DMS79 treated with DMSO at 0.1 percent for 48 hours (cell line): ENCODE results near the gene TMEM44.
"Not testable (repeated sequence)": the region's sequence is repeated elsewhere in the genome, so short reads cannot be mapped to it uniquely, and the experiment has no call there.

Experiments
- DNase-seq: peaks from one replicate; lab custom pipeline; 2025; lab: John Stamatoyannopoulos, UW

The TMEM44 gene

DNA sequence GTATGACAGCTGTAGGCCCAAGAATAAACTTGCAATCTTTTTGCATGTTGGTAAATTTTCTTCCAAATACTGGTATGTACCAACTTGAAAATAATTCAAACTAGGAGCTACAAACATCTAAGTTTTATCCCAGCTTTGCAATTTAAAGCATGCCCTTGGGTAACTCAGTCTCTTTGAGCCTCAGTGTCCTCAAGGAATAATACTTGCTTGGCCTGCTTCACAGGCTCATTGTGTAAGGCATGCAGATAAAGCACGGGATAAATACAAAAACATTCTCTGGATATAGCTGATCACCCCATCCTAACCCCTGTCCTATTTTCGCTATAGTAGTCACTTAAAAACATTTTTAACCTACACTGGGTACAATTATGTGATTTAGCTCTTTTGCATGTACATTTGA lies 9.6 kb upstream of the TMEM44 start:
- no peak for DNase-seq

GRCh38 chr3:194640829-194641228 lies 7.6 kb upstream of the TMEM44 start:
- no peak for DNase-seq

- DNase-seq = no peak
These were observed 5.9 kb upstream of the TMEM44 start for GRCh38 chr3:194638991-194639605.

DNA sequence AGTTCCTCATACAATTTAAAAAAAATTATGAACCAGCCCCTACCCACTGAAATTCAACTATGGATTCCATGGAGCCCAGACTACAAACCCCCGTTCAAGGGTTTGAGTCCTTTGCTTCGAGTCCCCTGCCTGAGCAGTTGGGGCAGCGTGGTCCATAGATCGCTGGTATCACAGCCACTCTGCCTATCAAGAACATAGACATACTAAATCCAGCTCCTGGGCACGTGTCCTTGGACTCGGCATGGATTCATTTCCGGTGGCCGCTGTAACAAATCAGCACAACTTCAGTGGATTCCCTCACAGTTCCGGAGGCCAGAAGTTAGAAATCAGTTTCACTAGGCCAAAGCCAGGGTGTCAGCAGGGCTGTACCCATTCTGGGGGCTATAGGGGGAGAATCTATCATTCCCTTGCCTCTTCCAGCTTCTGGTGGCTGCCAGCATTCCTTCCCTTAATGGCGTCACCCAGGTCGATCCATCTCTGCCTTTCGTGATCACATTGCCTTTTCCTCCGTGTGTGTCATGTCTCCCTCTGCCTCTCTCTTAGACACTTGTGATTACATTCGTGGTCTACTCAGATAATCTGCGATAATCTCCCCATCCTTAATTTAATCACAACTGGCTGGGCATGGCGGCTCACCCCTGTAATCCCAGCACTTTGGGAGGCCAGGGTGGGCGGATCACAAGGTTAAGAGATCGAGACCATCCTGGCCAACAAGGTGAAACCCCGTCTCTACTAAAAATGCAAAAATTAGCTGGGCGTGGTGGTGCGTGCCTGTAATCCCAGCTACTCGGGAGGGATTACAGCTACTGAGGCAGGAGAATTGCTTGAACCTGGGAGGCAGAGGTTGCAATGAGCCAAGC lies 4.6 kb upstream of the TMEM44 start:
- no peak for DNase-seq

DNA sequence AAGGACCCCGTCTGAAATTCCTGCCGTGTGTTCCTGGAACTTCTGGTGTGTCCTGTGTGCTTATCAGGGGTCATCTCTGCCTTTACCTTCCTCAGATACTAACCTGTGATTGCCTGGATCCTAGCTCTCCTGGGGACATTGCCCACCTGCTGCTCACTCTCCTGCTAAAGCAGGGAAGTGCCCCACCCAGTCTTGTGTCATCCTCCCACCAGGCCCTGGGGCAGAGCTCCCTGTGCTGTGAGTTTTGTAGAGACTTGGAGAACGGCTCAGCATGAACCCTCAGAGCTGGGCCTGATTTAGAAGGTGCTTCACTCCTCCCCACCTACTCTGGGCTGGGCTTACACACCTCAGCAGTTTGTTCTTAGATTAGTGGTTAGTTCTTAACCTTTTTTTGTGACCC lies 3.8 kb upstream of the TMEM44 start:
- DNase-seq = no peak

GRCh38 chr3:194632809-194633348 lies 340 bp downstream of the TMEM44 start:
- DNase-seq = peak; percentile 57

DNA sequence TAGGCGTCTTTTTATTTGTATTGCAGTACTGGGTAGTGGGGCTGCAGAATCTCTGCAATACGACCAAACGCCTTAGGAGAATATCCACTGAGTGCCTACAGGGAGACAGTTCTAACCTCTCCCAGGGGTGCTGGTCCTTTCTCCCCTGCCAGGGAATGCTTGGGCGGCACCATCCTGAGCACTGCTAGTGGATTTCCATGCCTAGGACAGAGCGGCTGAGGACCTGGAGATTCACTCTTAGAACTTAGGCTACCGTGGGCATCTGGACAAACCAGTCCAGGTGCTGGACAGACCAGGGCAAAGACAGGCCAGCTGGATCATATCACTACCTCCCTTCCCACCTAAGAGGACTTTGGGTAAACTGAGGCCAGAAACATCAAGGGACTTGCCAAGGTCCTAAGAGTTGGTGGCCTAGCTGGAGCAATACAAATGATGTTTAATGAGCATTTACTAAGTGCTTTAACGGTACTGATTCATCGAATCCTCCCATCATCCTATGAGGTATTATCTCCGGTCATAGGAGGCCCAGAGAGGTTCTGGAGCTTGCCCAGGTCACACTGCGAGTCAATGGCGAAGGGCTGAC lies 902 bp downstream of the TMEM44 start:
- no peak for DNase-seq

GRCh38 chr3:194631696-194632095 lies 1.5 kb downstream of the TMEM44 start:
- DNase-seq = no peak

DNA sequence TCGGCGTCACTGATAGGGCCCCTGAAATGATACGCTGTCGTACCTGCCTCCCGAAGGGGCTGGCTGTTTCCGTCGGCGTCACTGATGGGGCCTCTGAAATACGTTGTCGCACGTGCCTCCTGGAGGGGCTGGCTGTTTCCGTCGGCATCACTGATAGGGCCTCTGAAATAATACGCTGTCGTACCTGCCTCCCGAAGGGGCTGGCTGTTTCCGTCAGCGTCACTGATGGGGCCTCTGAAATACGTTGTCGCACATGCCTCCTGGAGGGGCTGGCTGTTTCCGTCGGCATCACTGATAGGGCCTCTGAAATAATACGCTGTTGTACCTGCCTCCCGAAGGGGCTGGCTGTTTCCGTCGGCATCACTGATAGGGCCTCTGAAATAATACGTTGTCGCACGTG lies 2.5 kb downstream of the TMEM44 start:
- DNase-seq = not testable (repeated sequence)

DNA sequence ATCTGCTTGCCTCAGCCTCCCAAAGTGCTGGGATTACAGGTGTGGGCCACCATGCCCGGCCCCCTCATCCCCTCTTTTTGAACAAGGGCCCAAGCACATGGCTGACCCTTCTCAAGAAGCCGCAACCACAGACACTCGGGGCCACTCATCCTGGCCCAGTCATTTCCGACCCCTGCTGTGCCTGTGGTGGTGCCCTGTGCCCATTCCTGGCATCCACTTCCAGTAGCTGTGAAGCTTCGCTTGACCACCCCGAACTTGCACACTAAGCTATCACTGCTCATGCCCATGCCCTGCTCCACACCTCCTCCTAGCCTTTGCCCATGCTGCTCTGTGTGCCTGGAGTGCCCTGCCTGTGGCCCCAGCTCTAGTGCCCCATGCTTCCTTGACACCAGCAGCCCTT lies 8.3 kb downstream of the TMEM44 start:
- no peak for DNase-seq

GRCh38 chr3:194623449-194624290 lies 9.5 kb downstream of the TMEM44 start:
- DNase-seq = no peak

DNA sequence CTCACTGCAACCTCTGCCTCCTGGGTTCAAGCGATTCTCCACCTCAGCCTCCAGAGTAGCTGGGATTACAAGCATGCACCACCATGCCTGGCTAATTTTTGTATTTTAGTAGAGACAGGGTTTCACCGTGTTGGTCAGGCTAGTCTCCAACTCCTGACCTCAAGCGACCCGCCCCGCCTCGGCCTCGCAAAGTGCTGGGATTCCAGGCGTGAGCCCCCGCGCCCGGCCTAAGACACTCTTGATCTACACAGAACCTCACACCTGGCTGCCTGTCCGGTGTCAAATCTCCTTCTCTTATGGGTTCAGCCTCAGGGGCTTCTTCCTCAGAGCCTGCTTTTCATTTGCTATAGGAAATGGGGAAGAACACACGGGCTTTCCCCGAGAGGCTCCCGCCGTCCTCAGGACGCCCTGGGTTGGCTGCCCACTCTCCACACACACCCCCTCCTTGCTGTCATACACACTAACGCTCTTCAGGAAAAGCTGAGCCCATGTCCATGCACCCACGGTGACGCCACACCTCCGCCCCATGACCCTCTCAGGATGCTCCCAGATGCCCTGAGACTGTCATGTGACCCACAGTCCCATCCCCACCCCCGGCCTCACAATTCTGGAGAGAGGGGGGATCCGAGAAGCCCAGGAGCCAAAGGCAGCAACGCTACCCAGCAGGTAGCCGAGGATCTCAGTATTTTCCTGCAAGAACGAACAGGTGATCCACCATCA lies 10.4 kb downstream of the TMEM44 start:
- no peak for DNase-seq

DNA sequence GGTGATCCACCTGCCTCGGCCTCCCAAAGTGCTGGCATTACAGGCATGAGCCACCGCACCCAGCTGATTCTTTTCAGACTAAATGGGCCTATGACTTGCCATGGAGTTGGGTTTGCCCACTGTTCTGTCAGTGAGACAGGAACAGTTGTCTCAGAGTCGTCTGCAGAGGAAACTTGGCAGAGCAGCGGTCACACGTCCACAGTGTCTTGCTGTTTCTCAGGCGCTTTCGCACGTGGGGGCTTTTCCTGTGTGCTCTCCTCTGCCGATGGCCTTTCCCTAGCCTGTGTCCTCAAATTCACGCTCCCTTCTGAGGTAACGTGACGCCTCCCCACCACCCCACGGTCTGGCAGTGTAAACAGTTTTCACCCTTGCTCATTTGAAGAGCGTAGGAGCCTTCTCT lies 11.3 kb downstream of the TMEM44 start:
- no peak for DNase-seq

- DNase-seq = no peak
These were observed 13.0 kb downstream of the TMEM44 start for GRCh38 chr3:194620196-194620595.

- DNase-seq = no peak
These were observed 13.5 kb downstream of the TMEM44 start for GRCh38 chr3:194619741-194620140.

DNA sequence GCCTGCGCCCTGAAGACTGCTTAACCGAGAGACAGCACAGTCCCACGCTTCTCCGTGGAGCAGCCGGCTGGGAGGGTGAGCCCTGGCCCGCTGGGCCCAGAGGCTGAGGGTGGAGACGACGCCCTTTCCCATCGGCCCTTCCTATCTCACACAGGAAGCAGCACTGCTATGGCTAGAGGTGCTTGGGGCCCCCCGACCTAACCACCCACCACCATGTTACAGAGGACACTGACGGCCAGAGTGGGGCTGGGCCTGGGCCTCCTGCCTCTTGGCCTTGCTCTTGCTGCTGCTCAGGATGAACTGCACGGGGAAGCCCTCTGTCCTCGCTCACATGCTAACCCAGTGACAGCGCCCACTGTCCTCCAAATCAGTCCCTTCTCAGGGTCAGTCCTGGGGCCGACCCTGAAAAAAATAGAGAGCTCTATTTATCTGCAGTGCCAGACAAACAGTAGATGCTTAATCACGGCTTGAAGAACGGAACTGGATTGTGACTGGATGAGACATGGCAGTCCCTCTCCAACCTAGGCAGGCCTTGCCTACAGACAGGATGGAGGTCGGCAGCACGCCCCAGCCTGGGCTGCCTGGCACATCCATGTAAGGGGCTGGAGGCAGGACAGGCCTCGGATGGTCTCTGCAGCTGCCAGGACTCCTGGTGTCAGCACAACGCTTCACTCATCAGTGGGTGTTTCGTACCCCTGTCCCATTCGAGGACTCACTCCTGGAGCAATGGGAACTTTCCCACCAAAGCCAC lies 14.2 kb downstream of the TMEM44 start:
- no peak for DNase-seq

DNA sequence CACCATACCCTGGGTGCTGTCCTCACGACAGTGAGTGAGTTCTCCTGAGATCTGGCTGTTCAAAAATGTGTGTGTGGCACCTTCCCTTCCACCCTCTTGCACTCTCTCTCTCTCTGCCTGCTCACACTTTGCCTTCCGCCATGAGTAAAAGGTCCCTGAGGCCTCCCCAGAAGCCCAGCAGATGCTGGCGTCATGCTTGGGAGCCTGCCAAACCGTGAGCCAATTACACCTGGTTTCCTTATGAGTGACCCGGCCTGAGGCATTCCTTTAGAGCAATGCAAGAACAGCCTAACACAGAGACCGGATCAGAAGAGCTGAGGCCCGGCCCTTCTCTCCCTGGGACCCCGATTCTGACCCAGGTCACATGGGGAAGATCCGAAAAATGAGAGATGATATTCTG lies 15.4 kb downstream of the TMEM44 start:
- no peak for DNase-seq

DNA sequence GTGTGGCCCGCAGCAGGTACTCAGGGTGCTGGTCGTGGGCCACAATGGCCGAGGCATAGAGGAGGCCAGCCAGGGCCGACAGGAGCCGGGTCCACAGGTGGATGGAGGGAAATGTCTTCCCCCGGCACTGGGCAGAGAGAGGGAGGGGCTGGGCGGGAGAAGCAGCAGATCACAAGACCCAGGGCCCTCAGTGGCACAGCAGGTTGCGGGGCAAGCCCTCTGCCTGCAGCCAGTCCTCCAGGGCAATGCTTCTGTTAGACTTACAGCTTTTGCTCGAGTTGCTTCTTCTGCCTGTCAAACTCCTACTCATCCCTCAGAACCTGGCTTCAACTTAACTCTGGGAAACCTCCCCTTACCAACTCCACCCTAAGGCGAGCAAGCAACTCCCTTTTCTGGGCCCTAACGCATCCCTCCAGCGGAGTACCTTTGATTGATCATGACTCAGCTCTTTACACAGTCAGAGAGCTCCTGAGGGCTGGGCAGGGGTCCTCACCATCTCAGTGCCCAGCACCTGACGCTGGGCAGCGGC lies 16.0 kb downstream of the TMEM44 start:
- no peak for DNase-seq

GRCh38 chr3:194615226-194615625 lies 18.0 kb downstream of the TMEM44 start:
- DNase-seq = no peak

DNA sequence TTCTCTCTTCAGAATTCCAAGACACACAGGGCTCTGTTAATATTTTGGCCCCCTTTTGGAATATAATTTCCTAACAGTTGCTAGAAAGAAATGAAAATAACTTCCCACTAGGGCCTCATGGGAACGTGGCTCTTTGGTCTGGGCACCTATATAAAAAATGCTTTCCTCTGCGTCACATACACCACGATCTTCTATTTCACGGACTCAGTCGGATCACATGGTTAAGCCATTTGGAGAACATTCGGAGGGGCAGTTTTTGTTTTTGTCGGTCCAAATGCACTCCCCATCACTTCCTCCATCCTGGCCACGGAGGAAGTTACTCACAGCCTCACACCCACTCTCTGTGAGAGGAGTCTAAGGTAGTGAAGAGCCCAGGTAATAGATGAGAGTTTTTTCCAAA lies 21.0 kb downstream of the TMEM44 start:
- DNase-seq = no peak
